GM21786 (cell line): ENCODE results near the gene TEDDM1.

Experiments used
- ATAC-seq: cut with Tn5 transposase; IDR thresholded peaks from one replicate; pipeline ENCODE4 v1.9.1; 2021; ENCODE audit not compliant: unreplicated experiment

TEDDM1 gene

DNA sequence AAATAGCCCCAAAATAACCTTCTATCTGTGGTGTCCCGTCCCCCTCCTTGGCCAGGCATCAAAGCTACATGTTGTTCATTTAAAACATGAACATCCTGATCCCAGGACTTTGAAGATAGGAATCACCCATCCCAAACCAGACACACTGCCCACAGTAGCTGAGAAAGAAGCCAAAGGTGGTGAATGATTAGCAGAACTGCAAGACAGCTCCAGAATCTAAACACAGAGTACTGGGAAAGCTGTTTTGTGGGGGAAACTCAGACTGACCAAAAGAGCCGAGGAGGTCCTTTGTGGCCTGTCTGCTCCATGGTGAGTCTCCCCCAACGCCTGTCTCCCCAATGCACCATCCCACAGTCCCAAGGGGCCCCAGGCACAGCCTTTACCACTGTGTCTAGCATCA, 7.3 kb upstream of the TEDDM1 start:
- ATAC-seq, result no peak

DNA sequence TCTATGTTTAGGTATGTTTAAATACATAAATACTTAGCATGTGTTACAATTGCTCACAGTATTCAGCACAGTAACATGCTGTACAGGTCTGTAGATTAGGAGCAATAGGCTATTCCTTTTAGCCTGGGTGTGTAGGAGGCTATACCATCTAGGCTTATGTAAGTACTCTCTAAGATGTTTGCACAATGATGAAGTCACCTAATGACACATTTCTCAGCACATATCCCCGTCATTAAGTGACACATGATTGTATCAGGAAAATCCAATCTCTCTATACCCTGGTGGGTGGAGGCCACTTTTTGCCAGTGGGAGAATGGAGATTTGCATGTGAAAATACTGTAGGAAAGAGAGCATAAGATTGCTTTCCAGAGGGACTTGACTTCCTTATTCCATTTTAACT, 5.5 kb upstream of the TEDDM1 start:
- ATAC-seq, result no peak

DNA sequence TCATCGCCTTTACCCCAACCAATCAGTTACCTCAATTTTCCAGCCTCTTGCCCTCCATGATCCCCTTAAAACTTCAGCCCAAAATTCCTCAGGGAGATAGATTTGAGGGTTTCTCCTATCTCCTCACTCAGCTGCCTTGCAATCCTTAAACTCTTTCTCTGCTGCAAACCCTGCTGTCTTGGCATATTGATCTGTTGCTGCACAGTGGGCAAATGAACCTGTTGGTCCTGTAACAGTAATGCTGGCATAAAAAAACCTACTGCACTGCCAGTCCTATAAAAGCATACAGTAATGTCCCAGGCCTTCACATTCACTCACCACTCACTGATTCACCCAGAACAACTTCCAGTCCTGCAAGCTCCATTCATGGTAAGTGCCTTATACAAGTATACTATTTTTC, 5.1 kb upstream of the TEDDM1 start:
- ATAC-seq, result no peak

DNA sequence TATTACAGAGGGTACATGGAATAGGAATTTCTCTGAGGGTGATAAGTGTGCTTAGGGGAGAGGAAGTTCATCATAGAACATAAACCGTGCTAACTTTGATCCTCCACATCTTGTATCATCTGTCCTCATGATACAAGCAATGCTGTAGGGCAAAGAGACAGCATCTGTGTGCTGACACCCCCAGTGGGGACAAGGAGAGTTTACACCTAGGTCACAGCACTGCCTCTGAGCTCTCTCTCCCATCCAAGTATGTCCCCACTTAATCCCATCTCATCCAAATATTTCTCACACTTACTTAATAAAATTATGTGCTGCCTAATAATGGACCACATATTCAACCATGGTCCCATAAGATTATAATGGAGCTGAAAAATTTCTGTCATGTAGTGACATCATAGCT, 4.3 kb upstream of the TEDDM1 start:
- ATAC-seq, result no peak

DNA sequence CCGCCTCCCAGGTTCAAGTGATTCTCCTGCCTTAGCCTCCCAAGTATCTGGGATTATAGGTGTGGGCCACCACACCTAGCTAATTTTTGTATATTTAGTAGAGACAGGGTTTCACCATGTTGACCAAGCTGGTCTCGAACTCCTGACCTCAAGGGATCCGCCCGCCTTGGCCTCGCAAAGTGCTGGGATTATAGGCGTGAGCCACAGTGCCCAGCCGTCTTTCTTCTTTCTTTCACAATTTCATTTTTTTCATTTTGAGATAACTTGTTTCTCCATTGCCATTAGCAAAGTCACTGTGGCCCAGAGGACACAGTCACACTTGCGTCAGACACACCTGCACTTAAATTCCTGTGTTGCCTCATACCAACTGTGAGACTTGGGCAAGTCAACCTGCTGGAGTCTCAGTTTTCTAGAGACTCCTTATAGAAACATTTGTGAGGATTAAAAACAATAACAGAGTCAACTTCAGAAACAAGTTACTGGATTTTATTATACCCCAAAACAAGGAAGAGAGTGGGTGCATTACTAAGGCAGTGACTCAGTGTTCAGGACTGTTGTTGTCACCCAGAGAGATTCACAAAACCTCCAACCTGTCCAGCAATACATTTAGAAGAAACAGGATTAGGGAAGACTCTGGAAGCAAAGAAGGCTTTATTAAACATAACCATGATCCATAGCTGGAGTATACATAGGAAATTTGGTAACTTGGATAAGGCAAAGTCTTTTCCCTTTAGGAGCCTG, 2.6 kb downstream of the TEDDM1 start:
- ATAC-seq, result no peak

DNA sequence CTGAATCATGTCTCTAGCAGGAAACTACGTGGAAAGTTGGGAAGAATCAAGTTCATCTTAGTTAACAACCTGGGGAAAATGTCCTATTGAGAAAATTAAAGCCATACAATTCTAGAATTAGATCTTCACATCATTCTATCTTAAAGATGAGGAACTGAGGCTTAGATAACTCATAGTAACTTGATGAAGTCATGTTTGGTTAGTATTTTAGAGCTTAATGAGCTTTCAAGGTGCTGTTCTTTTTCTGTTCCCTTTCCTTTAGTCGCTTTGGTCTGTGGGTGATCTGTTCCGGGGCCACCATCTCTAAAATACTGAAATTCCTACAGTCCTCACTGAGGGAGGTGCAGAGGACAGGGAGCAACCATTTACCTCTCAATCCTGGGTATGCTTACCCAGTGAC, 4.6 kb downstream of the TEDDM1 start:
- no peak for ATAC-seq

DNA sequence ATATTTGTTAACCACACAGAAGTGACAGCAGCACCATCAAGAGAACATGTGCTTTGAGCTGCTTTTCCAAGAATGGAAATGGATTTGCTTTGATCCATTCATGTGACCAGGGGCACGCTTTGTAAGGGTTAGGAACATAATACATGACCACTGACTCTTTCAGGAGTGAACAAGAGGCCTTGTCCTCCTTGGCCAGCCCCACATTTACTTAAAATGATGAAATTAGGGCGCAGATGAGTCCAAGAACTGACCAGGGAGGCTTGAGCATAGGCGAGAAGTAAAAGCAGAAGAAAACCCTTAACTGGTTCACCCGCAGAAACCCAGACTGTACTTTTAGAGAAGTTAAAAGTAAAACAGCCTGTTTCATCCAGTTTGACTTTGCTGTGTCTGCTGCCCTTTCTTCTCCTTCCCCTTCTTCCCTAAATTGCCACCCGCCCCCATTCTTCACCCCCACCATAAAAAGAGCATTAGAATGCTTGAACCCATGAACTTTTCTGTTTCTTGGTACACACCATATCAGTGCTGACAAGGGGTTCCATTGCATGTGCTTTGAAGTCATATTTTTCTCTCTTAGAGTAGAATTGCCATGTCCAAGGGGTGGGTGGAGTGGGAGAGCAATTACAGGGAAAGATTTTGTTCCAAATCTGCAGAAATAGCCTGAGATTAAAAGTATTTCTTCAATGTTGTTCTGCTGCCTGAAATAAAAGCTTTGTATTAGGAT, 6.3 kb downstream of the TEDDM1 start:
- no peak for ATAC-seq

DNA sequence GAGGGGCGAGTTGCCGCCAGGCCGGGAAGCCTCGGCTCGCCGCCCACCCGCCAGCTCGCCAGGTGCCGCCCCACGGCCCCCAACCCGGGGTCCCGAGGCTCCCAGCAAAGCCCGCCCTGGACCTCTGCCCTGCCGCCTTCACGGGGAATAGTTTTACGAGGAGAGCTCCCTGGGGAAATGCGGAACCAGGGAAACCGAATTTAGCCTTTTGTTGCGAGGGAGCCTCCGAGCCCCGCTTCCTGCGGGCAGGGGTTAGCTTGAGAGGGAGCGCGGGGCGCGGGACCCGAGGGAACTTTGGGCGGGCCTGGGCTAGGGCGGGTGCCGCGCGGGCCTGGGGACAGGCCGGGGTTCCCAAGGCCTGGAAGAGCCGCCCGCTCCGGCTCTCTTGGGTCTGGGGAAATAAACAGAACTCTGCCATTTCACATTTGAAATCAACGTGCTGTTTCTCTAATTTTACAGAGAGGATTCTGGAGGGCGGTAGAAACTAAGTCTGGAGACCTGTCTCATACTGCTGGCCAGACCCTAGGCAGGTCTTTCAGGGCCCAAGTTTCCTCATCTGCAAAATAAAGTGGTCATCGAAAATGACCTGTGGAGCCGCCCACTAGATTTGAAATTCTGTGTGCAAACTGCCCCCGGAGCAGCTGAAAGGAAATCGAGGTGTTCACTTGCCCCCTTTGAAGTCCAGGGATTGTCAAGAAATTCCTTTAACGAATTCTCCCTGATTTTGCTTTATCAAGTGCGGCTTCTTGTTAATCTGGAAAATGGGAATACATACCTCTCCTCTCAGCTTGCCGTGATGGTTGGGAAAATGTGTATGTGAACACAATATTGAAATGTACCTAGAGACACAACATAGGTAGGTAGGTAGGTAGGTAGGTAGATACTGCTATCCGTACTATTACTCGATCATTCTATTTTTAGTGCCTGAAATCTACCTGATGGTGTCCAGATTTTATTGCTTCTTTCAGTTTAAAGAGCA, 8.1 kb downstream of the TEDDM1 start:
- ATAC-seq, result peak; percentile 3

DNA sequence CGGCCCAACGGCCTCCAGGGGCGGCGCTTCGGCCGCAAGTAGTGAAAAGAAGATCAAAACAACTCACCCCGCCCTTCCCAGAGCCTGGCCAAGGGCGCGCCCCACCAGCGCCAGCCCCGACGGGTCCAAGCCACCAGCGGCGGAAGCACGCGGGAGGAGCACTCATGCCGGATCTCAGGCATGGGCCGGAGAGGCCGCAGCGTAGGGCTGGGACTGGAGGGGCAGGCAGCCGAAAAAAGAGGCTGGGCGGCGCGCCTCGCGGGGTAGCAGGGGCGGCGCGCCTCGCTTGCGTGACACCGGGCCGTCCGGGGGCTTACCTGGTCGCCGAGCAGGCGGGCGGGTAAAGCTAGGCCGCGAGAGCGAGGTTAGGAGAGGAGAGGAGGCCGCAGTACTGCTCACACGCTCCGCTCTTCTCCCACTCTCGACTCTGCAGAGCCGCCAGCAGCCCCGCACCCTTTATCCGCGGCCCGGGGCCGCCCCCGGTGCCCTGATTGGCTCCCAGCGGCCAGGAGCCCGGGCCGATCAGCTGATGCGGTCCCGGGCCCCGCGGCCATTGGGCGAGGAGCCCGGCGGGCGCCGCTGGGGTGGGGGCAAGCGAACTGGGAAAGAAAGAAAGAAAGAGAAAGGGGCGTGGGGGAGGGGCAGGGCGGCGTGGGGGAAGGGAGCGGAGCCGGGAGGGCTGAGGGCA, 9.0 kb downstream of the TEDDM1 start, which contains the start of gene GLUL:
Gene GLUL, minus strand, starts transcription at position 429 of the 688 bp plus-strand sequence. CDS start 3,053 bp downstream, outside the sequence.
- ATAC-seq, result peak; percentile 63

DNA sequence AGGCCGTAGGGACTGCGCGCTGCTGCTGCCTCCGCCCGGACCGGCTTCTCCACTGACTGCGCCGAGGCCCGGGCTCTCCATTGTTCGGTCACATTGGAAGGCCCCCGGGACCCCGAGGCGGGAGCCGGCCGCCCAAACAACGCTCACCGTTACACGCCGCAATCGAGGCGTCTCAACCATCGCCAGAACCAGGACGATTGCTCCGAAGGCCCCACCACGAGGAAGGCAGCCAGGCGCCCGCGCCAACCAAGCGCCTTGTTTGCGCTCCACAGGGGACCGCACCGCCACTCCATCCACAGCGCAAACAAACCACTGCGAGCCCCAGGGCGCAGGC, 9.5 kb downstream of the TEDDM1 start:
- no peak for ATAC-seq

DNA sequence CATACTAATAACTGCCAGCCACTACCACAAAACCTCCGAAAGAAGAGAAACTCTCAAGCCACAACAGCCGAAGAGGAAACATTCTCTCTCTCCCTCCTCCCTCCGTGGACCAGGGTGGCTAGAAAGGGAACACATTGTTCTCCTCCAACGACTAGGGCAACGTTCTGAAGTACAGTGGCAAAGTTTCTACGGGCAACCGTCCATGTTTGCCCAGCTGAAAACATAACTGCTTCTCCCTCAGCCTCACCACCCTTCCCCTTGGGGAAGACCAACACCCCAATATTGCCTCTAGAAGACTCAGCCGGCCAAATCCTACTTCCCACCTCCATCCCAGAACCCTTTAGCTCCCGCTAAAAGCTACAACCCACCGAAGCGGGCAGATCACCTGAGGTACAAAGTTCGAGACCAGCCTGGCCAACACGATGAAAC, 10.8 kb downstream of the TEDDM1 start:
- peak; percentile 23 for ATAC-seq

DNA sequence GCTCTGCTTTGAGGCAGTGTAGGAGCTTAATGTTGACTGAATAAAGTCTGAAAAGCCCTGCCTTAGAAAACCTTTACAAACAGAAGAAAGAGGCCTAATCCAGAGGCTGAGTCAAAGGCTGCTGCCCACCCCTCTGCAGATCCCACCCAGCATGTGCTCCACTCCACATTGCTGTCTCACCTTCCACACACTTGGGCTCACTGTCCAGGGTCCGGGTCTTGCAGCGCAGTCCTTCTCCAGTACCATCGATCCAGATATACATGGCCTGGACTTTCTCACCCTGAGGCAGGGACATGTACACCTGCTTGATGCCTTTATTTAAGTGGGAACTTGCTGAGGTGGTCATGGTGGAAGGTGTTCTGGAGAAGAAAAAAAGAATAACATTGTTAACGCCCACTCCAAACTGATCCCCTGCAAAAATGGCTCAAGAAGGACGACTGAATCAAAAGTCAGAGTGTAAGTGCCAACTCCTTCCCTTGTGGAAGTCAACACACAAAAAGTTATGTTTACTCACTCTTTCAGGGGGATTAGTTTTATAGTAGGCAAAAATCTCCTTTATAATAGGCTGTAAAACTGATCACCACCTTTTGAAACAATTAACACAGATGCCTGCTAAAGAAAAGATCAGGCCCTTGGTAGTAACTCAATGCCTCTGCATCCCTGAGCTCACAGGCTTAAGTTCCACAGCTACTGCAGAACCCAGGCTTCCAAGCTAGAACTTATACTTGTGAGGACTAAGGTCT, 11.9 kb downstream of the TEDDM1 start:
- ATAC-seq, result no peak

DNA sequence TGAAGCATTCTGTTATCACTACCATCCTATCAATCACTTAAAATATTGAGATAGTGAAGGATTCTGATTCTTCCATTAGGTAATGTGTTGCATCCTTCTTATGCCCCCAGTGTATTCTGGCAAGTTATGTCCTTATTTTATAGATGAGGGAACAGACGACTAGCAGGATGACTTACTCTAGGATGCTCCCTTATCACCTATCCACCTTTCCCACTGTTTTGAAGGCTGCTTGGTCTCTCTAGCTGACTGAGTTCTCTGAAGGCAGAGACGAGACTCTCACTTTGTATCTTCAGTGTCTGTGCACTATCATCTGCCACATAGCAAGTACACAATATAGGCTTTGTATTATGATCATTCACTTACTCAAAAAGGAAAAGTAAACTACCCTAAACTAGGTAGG, 12.9 kb downstream of the TEDDM1 start:
- ATAC-seq, result no peak

DNA sequence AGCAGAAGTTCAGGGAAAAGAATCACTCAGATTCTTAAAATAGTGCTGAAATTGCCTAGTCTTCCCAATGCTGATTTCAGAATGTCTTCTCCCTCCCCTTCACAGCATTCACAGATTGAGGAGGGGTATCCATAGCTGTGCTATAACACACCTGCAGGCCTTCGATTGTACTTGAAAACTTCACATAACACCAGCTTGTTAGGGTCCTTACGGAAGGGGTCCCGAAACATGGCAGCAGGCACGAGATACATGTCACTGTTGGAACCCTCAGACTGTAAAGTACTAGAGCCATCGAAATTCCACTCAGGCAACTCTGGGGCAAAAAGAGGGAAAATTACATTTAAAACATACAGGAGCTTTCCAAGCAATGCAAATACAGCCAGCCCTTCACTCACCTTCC, 13.5 kb downstream of the TEDDM1 start:
- ATAC-seq, result no peak

DNA sequence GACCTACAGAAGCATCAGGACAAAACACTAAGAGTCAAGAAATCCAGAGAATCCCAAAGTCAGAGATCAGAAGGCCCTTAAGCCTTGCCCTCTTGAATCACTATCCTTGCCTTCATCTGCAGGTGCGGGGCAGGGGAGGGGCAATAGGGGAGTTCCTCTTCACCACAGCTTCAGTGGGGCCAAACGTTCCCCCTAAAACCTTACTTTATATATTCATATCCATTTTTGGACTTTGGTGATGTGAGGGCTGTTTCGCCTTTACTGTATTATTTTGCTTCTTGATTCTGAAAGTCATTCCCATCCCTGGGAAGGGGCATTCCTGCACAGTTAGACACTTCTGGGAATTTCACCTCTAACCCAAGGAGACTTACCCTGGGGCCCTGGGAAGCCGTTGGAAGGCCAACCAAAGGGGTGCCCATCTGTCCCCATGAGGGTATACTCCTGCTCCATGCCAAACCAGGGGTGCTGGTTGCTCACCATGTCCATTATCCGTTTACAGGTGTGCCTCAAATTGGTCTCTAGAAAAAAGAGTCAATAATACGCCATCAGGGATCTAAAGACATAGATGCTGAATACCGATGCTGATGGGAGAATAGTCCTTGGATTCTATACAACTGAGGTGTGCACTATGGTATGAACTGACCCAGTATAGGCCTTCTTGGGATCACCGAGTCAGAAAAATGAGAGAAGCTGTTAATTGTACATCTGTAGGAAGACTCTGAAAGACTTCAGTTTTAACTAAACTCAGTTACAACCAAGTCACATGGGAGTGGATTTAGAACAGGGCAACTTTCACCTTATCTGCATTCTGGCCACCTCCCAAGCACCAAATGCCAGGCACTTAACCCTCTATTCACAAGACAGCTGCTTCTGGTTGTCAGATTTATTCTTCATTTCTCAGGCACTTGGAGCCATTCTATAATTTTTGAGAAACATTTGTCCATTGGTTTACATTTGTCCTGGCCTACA, 14.3 kb downstream of the TEDDM1 start:
- ATAC-seq, result no peak

DNA sequence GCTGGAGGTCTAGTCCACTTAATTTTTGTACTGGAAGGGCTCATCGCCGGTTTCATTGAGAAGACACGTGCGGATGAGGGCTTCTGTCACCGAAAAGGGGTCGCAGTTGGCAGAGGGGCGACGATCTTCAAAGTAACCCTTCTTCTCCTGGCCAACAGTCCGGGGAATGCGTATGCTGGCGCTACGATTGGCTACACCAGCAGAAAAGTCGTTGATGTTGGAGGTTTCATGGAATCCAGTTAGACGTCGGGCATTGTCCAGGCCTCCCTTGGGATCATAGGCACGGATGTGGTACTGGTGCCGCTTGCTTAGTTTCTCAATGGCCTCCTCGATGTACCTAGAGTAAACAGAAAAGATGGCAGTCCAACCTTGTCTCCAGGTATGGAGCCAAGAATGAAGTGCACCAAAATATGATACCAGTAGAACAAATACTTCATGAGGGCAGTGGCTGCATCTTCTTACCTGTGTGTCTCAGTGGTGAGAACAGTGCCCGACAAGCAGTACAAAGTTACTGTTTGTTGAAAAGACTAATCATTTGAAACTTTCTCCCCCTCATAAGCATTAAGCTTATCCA, 16.0 kb downstream of the TEDDM1 start:
- no peak for ATAC-seq

DNA sequence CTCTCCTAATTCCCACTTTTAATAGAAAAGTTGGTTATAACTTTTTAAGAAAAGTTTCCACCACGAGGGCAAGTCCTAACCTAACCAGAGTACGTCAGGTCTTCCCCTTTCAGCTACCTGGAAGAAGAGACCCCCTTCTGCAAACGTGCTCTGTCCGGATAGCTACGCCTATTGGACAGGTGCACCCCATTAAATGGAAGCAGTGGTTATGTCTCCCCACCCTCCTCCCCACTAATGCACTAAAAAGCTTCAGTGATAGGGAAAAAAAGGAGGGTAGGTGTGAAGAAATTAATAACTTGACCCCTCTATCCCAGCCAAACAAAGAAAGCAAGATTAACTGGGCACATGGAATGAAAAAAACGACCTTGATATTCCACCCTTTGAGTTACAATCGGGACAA, 16.5 kb downstream of the TEDDM1 start:
- ATAC-seq, result no peak

DNA sequence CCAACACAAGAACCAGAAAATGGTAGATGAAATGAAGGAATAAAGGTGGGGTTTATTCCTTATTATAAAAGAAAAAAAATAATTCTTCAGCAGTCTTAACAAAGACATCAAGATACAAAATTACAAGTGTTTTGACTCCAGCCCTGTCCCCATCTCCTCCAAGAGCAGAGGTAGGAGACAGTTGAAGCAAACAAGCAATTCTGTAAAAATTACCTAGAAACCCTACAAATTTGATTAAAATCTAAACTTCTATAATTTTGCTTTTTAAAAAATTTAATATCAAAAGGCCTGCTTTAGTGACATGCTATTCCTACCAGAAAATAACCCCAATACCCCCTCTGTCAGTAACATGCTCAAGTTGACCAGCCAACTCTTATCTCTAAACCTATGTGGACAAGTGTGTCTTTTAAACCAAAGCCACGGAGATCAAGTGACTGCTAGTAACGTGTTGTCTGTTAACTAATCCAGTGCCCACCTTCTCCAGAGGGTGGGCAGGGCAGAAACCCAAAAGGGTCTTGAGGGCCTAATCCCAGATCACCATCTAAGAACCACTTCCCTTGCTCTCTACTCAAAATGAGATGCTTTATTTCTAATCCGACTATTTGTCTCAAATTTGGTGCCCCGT, 17.3 kb downstream of the TEDDM1 start:
- no peak for ATAC-seq
